Body of pancreas (tissue), 4 donors: ENCODE data around the gene DBN1.
A peak's percentile ranks its signal among the peaks of the same experiment; 100 is the strongest.

Experiments
- CTCF ChIP-seq, 7 experiments: fragments of 450-650 bp in 4 of 7; fragments of 200-600 bp in 3 of 7; sonication (generic) in 3 of 7; IDR thresholded peaks; one replicate each; pipeline ENCODE4 v1.5.1; 2016 to 2019; ENCODE audit warnings: antibody characterized with exemption in 7 of 7
- POLR2A ChIP-seq, 3 donors: fragments of 450-650 bp; IDR thresholded peaks; one replicate each; pipeline ENCODE4 v1.6.1; 2016; ENCODE audit warnings: antibody characterized with exemption in 3 of 3, mild to moderate bottlenecking in 2 of 3

GRCh38 chr5:177509381-177509951, 36.0 kb upstream of the DBN1 start, which contains the start of gene DOK3:
- TF ChIP-seq POLR2A (IDR thresholded peaks at IDR 0.05) (peak in 1 of 3 donors; percentile 31), CTCF (IDR thresholded peaks at IDR 0.05) (no peak)
